GM18502 (cell line): ENCODE results near the gene CACNA1H.

Experiments used
- ATAC-seq: cut with Tn5 transposase; IDR thresholded peaks from one replicate; pipeline ENCODE4 v1.9.1; 2021; ENCODE audit warnings: mild to moderate bottlenecking; ENCODE audit not compliant: unreplicated experiment, poor library complexity

CACNA1H gene

GRCh38 chr16:1171001-1171400, 18.1 kb downstream of the CACNA1H start:
- ATAC-seq: no peak

DNA sequence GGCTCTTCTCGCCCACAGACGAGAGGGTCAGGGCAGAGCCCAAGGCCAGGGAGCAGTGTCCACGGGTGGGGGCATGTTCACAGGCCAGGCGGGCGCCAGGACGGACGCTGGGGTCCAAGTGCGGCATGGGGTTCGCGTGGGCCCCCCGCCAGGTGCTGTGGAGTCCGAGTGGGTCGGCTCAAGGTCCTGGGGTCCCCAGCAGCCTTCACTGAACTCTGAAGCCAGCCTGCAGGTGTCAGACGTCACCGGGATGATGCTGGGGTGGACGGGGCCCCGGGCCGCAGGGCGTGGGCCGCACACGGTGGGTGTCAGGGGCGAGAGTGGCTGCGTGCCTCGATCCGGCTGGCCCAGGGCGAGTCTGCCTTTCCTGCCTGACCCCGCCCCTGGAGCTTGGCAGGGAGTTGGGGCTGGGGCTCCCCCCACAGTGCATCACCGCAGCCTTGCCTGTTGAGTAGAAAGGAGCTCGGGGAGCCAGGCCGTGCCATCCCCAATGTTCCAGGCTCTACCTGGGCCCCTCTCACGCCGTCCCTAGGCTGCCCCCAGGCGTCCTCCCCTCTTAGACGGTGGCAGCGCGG, 19.0 kb downstream of the CACNA1H start:
- ATAC-seq: no peak

- ATAC-seq: no peak
Observed at GRCh38 chr16:1172651-1173050, 19.7 kb downstream of the CACNA1H start.

- ATAC-seq: no peak
Observed at GRCh38 chr16:1173788-1174451, 21.0 kb downstream of the CACNA1H start.

DNA sequence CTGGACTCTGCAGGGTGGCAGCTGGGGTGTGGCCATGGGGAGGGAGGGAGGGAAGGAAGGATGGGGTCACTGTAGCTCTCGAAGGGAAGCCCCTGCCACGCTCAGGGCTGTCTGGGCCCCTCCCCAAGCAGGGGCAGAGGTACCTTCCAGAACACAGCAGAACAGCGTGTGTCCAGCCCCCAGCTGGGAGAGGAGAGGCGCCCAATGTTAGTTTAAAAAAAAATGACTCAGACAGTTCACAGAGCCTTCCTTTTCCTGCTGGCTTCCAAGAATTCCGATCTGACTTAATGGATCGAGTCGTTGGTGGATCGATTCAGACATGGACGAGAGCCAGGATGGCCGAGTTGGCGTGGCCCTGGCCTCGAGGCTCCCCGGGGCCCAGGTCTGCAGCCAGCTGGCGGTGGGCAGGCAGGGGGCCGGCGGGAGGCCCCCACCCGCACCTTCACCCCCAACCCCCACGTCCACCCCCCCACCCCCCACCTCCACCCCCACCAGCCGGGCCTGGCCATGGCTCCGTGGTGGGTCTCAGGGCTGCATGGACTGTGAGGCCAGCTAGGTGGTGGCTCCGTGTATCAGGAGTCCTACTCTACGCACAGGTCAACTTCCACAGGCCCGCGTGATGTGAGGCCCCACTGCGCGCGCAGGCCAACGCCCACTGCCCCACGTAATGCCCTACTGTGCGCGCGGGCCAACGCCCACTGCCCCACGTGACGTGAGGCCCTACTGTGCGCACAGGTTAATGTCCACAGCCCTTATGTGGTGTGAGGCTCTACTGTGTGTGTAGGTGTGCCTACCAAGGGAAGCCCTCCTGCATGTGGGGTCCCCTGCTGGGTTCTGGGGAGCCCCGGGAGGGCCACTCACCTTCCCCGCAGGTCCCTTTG, 21.8 kb downstream of the CACNA1H start:
- ATAC-seq: no peak

DNA sequence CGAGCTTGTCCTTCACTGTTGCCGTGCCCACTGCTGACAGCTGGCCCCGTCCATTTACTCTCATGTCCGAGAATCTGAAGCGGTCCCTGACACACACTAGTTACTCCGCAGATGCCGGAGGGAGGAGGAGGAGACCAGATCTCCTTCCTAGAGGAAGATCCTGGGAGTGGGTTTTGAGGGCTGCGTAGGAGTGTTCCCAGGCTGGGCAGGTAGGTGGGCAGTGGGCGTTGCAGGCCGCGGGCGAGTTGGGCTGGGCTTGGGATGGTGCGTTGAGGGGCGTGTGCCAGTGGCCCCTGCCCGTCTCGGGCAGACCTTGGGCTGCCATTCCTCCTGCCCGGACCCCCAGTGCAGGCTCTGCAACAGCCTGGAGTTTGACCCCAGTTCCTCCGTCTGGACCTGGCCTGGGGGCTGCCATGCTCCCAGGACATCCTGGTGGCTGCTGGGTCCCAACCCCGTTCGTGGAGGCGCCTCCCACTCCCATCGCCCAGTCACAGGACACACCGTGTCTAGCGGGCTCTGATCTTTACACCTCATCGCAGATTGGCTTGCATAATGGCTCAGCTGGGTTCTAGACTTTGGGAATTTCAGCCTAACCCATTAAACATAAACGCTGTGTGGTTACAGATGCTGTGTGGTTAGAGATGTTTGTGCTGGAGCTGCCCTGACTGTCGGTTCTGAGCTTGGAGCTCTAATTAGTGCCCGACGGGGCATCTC, 22.8 kb downstream of the CACNA1H start:
- no peak for ATAC-seq

GRCh38 chr16:1176280-1176897, 23.5 kb downstream of the CACNA1H start:
- ATAC-seq: no peak

- ATAC-seq: no peak
Observed at GRCh38 chr16:1177053-1177452, 24.1 kb downstream of the CACNA1H start.

DNA sequence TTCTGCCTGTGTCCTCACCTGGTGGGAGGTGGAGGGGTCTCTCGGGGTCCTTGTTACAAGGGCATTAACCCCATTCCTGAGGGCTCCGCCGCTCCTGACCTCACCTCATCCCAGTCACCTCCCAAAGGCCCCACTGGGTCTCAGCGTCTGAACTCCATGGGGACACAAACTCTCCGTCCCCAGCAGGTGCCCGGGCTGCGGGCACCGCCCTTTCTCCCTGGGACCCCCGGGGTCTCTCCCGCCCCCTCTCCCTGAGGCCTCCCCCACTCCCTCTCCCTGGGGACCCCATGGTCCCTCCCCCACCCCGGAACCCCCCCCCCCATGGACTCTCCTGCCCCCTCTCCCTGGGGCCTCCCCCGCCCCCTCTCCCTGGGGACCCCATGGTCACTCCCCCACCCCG, 24.8 kb downstream of the CACNA1H start:
- no peak for ATAC-seq

- no peak for ATAC-seq
Observed at GRCh38 chr16:1178295-1178910, 25.5 kb downstream of the CACNA1H start.

DNA sequence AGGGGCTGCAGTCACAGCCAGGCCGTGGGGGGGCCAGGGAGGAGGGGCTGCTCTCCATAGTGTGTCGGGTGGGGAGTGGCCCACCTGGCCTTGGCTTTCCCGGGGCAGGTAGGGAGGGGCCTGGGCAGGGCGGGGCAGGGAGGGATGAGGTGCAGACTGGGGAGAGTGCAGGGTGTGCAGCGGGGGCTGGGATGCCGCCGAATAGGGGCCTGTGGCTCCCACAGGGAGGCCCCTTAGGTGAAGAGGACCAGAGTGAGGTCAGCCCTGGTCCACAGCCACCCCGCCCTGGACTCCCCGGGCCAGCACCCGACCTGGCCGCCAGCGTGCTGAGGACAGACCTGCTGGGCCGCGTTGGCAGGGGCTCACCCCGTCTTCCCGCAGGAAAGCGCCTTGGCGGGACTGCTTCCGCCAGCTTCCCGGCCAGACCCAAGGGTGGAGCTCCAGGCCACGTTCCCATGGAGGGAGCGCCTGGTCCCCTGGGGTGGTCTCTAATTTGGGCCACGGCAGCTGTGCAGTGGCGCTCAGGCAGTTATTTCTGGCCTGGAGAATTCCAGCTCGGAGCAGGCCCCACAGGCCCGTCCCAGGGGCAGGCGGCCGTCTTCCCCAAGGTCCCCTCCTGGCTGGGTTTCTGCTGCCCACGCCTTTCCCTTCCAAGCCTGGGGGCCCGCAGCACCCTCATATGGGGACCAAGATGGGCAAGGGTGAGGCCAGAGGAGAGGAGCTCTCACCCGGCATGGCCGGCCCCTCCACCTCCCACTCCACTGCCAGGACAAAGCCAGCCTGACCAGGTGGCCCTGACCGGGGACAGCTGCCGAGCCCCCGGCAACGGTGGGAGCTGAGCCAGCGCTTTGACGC, 27.9 kb downstream of the CACNA1H start:
- ATAC-seq: no peak

DNA sequence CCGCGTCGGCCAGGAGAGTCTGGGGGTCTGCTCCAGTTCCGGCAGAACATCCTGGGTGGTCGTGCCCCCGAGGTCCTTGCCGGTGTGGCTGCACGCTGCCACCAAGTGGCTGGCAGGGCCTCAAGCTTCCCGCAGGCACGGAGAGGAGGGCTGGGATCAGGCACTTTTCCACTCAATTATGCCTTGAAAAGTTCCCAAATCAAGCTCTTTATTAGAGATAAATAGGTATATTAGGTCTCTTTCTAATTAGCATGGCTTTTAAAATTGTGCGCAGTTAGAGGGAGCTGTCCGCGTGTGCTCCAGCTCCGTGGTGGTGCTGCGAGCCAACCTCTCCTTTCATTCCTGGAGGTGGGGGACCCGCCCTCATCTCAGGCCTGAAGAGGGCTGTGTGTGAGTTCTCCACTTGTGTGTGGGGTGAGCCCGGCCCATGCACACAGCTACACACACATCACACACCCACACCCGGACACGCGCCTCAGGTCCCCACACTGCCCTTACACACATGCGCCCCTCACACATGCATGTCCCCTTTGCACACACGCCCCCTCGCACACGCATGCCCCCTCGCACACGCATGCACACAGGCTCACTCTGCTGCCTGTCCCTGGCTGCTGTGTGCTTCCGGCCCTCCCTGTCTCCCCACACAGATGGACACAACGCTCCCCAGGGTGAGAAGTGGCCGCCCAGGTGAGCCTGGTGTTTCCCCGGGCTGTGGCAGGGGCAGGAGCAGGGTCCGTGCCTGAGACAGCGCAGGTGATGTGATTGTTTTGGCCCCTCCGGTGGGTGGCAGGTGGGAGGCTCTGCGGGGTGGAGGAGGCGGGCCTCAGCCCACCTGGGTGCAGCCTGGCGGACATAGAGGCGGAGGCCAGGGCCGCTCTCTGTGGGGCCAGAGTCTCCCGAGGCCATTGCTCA, 28.8 kb downstream of the CACNA1H start:
- no peak for ATAC-seq

DNA sequence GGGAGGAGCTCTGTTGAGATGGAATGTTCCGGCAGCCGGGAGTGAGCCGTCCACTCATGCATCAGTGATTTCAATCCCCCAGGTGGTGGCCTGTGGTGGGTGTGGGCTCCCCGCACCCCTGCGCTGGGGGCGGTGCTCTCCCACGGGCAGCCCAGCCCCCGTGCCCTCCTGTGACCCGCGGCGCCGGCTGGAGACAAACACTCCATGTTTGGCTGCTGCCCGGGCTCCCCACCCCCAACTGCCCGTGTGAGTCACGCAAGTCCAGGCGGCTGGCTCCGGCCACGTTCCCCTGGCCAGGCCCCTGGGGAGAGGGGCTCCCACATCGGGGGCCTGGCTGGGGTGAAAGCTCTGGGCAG, 29.4 kb downstream of the CACNA1H start:
- no peak for ATAC-seq

- no peak for ATAC-seq
Observed at GRCh38 chr16:1182950-1183907, 30.3 kb downstream of the CACNA1H start.

DNA sequence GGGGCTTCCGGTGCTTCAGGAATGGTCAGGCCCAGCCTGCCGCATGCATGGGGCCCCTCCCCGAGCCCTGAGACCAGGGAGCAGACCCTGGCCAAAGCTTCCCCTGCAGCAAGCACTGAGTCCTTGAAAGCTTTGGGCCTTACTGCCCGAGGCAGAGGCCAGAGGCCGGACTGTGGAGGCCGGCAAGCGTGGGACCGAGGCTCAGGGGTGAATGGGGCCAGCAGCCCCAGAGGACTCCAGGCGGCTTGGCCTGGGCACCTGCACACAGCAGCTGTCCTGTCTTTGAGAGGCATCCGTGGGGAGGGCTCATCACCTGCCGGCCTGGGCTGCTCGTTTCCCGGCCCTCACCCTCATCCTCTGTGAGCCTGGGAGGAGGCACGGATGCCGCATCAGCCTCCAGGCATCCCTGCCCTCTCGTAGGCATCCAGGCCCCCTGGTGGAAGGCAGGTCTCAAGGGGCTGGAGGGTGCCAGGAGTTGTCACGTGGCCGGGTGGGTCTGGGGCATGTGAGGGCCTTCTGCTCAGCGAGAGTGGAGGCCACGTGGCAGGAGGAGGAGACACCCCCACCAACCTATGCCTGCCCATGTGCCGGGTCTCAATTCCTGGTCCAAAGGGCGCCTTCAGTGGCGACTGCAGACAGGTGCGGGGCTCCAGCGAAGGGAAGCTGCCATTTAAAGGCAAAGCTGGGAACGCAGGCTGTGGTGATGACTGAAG, 31.4 kb downstream of the CACNA1H start:
- ATAC-seq: no peak

- no peak for ATAC-seq
Observed at GRCh38 chr16:1184980-1185379, 32.1 kb downstream of the CACNA1H start.
